HepG2 (cell line): ENCODE measurements around the gene CTU2. TPM values are rescaled to one million over a fixed set of nuclear protein-coding genes. Genes with fewer than 3 reads are reported as not detected.

ENCODE experiments used
- AKNA ChIP-seq: sonication (generic); formaldehyde crosslinking; IDR thresholded peaks from 2 replicates; pipeline ENCODE4 v1.4.0; 2020; ENCODE audit warnings: missing genetic modification reagents, borderline replicate concordance
- HNRNPUL1 ChIP-seq: fragments of 200-400 bp; formaldehyde crosslinking; IDR thresholded peaks from 2 replicates; pipeline ENCODE4 v1.6.1; 2017; ENCODE audit warnings: low read depth, mild to moderate bottlenecking, low read length, moderate library complexity
- ZBTB40 ChIP-seq, 2 experiments: fragments of 450-650 bp in 1 of 2; sonication (generic) in 1 of 2; formaldehyde crosslinking in 1 of 2; IDR thresholded peaks; 2 replicates each; pipeline versions ENCODE4 v1.6.1 to v1.8.0; 2016 to 2022; ENCODE audit warnings: antibody characterized with exemption in 1 of 2, mild to moderate bottlenecking in 1 of 2, missing genetic modification reagents in 1 of 2
- ZNF687 ChIP-seq: sonication (generic); formaldehyde crosslinking; IDR thresholded peaks from 2 replicates; pipeline ENCODE4 v1.5.1; 2020; ENCODE audit warnings: mild to moderate bottlenecking, missing genetic modification reagents, moderate library complexity
- ZNF747 ChIP-seq: sonication (generic); formaldehyde crosslinking; IDR thresholded peaks from 2 replicates; pipeline ENCODE4 v1.8.1; 2023; ENCODE audit warnings: missing genetic modification reagents, mild to moderate bottlenecking, borderline replicate concordance
- ZUFSP ChIP-seq: sonication (generic); formaldehyde crosslinking; IDR thresholded peaks from 2 replicates; pipeline ENCODE4 v1.9.0; 2021; ENCODE audit warnings: missing genetic modification reagents, mild to moderate bottlenecking, borderline replicate concordance
- polyA plus RNA-seq, 8 experiments: library from polyadenylated mRNA; depleted of rRNA in 3 of 8; stranded (reverse) in 7 of 8; unstranded in 1 of 8; fragments of >200 nt; fragmentation: Illumina TruSeq in 4 of 8; extraction: Trizol in 4 of 8; gene quantifications; 2 replicates each; pipeline versions ENCODE4 v1.2.1 to v1.2.3, GENCODE V29; 2011 to 2016; ENCODE audit warnings: low read depth in 4 of 8, missing spikeins in 1 of 8, mixed read lengths in 1 of 8; ENCODE audit not compliant: insufficient read depth in 1 of 8
- total RNA-seq, 5 experiments: library from RNA; depleted of rRNA; stranded (reverse); fragments of >200 nt; fragmentation: Illumina TruSeq; extraction: Trizol; gene quantifications; 2 replicates each; pipeline ENCODE4 v1.2.3, GENCODE V29; 2016; ENCODE audit warnings: low read depth in 1 of 5

The CTU2 gene
- total and polyA plus RNA-seq, 2 of the 13 experiments (the other 11 are each of a cell fraction or from before 2014, with no cell fraction given), result 13.3 to 21.9 TPM

- TF ChIP-seq ZNF687 (CRISPR knock-in tag), result peak; percentile 94
- TF ChIP-seq AKNA, result no peak
- TF ChIP-seq HNRNPUL1, result no peak
- TF ChIP-seq ZBTB40 (IDR thresholded peaks at IDR 0.05), result no peak
- peak; percentile 62 for TF ChIP-seq ZBTB40 (CRISPR knock-in tag; IDR thresholded peaks at IDR 0.05)
- TF ChIP-seq ZNF747 (CRISPR knock-in tag), result peak; percentile 91
- no peak for TF ChIP-seq ZUFSP (CRISPR knock-in tag)
These were observed 53.1 kb downstream of the CTU2 start (continued) for GRCh38 chr16:88759245-88759975.
